NCI-H460 (cell line): ENCODE results near the gene FAM53C. TPM values are rescaled to one million over a fixed set of nuclear protein-coding genes. Genes with fewer than 3 reads are reported as not detected.

Source experiments
- DNase-seq: peaks from one replicate; pipeline ENCODE4 v3.0.0-alpha.2; 2016; ENCODE audit warnings: low read depth; ENCODE audit errors: extremely low read depth
- total RNA-seq: library from RNA; depleted of rRNA; stranded (reverse); fragments of >200 nt; shearing (Covaris generic); gene quantifications from 2 replicates; pipeline ENCODE4 v1.2.3, GENCODE V29; 2014

FAM53C gene
- total RNA-seq, 1 experiment from 2014 or later, result 18.4 TPM

DNA sequence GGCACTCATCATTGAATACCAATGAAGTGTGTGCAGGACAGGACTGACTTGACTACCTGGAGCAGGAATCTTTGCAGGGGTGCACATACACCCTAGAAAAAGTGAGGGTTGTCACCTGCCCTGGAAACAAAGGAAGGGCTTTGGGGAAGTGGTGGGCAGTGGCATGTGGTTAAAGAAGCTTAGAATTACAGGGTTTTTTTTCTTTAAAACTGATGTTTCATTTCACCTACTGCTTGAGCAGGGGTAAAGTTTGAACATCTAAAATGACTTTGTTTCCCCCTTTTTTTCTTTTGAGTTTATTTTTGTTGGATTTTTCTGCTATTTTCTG lies 12.5 kb downstream of the FAM53C start:
- DNase-seq, result no peak

DNA sequence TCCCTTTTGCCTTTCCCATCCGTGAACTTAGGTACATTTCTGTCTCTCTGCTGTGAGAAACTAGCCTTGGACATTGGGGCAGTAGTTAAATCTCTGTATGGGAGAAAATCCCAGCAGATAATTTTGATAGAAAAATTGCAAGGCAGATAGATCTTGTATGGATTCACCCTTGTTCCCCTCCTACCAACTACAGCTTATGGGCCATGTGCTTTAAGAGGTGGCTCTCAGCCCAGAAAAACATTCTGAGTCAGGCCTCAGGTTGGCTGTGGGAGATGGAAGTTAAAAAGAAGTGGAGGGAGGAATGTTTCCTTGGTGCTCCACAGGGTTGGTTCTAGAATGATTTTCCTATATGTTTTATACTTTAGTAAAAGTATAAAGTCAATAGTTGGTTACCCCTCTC lies 13.0 kb downstream of the FAM53C start:
- no peak for DNase-seq

DNA sequence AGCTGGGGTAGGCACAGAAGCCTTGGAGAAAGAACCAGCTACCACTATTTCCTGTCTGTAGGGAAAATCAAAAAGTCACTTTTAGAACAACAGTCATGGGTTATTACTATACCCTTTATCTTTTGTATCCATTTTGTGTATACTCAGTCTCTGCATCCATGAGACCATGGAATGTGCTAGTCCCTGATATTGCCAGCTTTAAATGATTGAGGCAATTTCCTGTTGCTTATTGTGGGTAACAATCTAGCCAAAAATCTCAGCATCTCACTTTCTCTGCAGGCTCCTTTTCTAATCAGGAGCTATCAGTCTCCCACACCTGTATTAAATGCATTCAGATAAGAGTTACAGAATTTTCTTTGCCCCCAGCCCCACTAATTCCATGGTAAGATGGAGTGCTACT lies 13.5 kb downstream of the FAM53C start:
- DNase-seq, result no peak

GRCh38 chr5:138352071-138352721 lies 14.1 kb downstream of the FAM53C start, which contains the start of gene KDM3B:
Gene KDM3B, plus strand, starts transcription at chr5:138352685. Its CDS starts 111 bp downstream, at chr5:138352796.
- DNase-seq, result peak; percentile 86

DNA sequence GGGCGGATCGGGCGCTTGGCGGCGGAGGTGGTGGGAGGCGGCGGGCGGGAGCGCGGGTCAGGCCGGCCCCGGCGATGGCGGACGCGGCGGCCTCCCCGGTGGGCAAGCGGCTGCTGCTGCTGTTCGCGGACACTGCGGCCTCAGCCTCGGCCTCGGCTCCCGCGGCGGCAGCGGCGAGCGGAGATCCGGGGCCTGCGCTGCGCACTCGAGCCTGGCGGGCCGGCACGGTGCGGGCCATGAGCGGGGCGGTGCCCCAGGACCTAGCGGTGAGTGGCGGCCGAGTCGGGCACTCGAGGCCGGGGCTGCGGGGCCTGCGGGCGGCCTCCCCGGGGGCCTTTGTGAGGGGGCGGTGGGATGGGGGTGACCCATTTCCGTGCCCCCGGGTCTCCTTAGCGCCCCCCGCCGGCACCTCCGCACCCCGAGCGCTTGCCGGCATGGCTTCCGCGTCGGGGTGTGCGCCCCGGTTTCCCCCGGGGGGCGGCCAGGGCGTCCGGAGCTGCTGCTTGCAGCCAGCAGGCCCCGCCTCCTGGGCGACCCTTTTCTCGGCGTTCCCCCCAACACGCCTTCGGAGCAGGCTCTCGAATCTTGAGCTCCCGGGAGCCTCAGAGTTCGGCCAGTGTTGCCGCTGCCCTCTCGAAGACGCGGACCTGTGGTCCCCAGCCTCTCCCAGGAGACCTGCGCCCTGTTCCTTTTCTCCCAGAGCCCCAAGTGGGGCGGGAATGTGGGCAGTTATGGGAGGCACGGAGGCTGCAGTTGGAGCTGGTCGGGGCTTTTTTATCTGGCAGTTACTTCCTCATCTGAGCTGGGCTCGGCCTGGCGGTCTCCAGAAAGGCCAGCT lies 14.9 kb downstream of the FAM53C start:
- peak; percentile 42 for DNase-seq

DNA sequence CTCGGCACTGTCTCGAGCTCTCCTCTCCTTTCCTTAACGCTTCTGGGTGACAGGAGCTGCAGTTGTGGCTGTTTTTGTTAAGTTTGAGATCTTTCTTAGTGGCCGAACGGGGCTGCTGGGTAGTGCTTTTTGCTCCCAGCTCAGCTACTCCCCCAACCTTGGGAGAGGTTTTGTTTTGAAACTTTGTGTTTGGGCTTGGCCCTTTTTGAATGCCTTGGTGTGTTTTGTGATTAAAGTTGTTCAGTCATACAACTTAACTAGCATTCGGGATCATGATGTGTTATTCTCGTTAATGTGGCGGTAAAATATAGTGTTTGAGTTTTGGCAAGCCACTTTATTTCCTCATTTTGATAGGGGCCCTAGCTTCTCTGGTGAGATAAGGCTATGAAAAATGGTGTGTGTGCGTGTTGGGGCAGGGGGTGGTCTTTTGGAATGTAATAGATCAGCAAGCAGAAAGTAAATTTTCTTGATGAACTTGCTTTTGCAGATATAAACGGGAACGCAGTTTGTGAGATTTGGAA lies 15.6 kb downstream of the FAM53C start:
- no peak for DNase-seq

GRCh38 chr5:138354387-138354786 lies 16.3 kb downstream of the FAM53C start:
- no peak for DNase-seq

GRCh38 chr5:138354926-138355378 lies 16.9 kb downstream of the FAM53C start:
- peak; percentile 45 for DNase-seq

GRCh38 chr5:138359621-138360020 lies 21.6 kb downstream of the FAM53C start:
- DNase-seq, result no peak

DNA sequence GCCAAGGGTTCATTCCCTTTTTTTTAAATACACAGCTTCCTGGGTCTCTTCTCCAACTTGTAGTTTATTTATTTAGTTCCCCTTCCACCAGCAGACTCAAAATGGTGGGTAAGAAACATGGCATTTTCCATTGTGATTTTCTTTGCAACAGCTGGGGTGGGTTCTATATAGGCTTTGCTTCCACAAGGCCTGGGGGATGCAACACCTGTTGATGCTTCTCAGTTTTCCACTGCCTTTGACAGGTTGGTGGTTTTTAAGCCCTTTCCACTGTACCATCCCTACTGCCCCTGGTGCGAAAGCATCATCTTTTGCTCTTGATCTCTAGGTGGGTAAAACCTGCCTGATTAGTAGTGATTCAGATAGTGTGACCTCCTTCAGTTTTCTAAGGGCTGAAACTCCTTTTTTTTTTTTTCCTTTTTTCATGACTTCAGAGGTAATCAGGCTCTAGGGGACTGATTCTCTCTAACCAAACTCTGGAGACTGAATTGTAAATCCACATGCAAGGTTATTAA lies 22.9 kb downstream of the FAM53C start:
- DNase-seq, result no peak

DNA sequence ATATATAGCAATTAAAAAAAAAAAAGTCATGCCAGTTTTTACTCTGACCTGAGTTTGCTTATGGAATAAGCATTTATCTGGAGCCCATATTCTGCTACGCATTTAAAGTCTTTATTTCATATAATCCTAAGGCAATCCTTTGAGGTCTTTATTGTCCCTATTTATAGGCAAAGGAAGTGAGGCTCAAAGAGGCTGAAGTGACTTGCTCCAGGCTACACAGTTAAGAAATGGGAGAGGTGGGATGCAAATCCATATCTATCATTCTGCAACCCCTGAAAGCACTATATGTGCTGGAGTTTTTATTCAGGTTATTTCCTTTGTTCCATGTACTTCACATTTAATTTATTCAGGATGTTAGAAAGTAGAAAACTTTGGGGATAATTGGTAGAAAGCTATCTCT lies 26.5 kb downstream of the FAM53C start:
- no peak for DNase-seq

DNA sequence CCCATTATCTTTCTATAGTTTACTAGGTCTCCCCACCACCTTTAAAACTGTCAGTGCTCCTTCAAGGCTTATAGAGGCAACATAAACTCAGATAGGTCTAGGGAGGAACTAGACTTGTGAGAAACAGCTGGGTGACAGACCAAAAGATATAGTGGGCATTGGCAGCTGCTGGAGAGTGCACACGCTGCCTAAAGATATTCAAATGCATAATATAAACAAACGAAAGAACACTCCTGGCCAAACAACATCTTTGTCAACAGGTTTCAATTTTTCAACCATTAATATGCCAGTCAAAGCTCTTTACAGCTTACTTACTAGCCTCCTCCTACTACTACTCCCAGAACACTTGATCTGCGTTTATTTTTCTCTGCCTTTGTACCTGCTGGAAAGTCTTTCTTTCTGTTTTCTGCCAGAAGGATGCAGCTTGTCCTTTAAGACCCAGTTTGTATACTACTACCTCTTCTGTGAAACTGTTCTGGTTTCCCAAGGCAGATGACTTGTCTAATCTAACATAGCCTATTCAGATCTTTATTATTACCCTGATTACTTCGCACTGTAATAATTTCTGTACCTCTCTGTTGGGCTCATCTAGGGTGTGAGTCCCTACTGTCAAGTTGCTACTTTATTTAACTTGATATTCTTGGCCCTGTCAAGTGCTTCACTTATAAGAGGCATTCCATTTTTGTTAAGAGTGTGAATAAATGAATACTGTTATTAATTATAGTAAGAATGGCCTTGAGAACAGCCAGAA lies 28.7 kb downstream of the FAM53C start:
- no peak for DNase-seq

DNA sequence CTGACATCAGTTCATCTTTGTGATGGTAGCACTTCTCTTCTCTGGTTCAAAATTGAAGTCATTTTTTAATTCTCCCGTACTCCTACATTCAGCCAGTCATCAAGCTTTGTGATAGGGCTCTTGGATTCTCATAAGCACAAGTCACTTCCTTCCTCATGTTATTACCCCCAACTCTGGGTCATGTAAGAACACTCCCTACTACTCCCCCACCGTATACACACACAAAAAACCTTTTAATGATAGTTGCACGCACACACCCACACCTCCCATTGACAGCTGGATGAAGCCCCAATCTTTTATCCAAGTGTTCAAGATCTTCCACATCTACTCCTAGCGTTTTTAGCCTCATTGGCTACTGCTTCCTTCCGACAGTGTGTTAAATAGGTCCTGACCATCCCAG lies 31.2 kb downstream of the FAM53C start:
- DNase-seq, result no peak

- no peak for DNase-seq
Observed at GRCh38 chr5:138369706-138370105, 31.6 kb downstream of the FAM53C start.

GRCh38 chr5:138370537-138370936 lies 32.5 kb downstream of the FAM53C start:
- no peak for DNase-seq

GRCh38 chr5:138371454-138371853 lies 33.4 kb downstream of the FAM53C start:
- DNase-seq, result no peak

DNA sequence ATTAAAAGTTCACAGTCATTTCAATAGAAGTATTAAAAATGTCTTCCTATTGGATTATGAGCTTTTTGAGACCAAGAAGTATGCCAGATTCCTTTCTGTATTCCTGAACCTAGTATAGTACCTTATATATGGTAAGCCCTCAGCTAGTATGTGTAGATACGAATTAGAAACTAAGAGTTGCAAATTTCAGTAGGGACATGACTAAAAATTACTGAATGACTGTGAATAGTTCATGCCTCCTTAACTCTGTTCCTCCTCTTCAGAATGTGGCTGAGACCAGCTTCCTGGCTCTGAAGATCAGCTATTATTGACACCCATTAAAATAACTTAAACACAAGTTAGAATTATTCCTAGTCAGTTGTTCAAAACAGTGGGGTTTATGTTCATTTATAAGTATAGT lies 34.2 kb downstream of the FAM53C start:
- DNase-seq, result no peak

GRCh38 chr5:138372653-138373052 lies 34.6 kb downstream of the FAM53C start:
- DNase-seq, result no peak

DNA sequence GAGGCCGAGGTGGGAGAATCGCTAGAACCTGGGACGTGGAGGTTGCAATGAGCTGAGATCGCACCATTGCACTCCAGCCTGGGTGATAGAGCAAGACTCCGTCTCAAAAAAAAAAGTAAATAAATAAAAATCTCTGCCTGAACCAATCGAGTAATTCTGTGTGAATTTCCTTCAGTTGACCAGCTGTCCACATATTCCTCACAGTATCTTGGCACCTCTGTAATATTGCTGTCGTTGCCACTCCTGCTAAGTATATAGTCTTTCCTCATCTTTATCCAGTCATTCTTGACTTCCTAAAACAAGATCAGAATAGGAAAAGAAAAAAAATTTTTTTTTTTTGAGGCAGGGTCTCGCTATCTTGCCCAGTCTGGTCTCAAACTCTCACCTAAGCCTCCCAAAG lies 44.3 kb downstream of the FAM53C start:
- no peak for DNase-seq

DNA sequence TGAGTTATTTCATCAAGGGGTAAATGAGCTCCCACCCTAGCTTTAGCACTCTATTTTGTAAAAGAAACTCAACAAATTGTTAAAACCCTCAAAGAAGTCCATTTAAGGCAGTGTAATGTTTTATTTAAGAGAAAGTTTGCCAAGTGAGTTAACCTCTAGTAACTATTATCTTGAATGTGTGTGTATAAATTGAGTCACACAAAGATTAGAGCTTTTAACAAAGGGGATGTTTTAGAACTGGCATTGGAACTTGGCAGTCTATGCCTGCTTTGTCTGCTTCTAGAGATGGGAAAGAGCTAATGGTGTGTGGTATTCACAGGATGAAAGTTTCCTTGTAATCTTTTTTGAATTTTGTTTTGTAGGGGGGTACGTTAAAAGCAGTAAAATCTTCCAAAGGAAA lies 47.6 kb downstream of the FAM53C start:
- DNase-seq, result no peak

DNA sequence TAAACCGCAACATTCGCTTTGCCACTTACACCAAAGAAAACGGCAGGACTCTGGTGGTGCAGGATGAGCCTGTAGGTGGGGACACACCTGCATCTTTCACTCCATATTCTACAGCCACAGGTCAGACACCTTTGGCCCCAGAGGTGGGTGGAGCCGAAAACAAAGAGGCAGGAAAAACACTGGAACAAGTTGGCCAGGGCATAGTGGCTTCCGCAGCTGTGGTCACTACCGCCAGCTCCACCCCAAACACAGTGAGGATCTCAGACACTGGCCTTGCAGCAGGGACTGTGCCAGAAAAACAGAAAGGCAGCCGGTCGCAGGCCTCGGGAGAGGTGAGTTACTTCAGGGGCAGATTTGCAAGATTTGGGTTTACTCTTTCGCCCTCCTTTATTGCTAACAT lies 48.2 kb downstream of the FAM53C start:
- no peak for DNase-seq
